ENCODE results near the gene DEPP1.

DNA sequence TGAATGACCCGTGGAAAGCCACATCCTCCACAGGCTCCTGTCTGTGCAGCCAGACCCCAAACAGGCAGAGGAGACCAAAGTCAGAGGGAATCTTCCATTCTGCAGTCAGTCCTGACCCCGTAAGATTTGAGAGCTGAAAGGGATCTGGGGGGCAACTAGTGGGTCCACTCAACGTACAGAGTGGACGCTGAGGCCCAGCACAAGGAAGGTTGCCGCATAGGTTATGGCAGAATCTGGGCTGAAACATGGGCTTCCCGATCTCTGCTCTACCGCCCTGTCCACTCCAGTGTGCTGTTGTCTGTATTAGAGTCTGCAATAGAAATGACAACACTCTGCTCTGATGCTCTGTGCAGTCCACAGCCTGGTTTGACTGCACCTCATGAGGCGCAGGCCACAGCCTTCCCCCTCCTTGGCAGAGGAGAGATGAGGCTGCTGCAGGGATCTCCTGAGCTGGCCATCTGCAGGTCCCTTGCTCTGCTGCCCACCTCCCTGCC lies 14.2 kb upstream of the DEPP1 start:
- TF ChIP-seq ZNF766 (CRISPR knock-in tag; IDR thresholded peaks at IDR 0.05; ENCODE audit: borderline replicate concordance) (no peak), RFX5 (IDR thresholded peaks at IDR 0.05; ENCODE audit: low read depth, low read length) (no peak), YY1 (IDR thresholded peaks at IDR 0.05; ENCODE audit: insufficient read depth, insufficient replicate concordance, low read depth, low read length) (no peak), RNF2 (conservative IDR thresholded peaks at IDR 0.05; ENCODE audit: low read depth) (no peak)
- TF ChIP-seq, protein P1, sequence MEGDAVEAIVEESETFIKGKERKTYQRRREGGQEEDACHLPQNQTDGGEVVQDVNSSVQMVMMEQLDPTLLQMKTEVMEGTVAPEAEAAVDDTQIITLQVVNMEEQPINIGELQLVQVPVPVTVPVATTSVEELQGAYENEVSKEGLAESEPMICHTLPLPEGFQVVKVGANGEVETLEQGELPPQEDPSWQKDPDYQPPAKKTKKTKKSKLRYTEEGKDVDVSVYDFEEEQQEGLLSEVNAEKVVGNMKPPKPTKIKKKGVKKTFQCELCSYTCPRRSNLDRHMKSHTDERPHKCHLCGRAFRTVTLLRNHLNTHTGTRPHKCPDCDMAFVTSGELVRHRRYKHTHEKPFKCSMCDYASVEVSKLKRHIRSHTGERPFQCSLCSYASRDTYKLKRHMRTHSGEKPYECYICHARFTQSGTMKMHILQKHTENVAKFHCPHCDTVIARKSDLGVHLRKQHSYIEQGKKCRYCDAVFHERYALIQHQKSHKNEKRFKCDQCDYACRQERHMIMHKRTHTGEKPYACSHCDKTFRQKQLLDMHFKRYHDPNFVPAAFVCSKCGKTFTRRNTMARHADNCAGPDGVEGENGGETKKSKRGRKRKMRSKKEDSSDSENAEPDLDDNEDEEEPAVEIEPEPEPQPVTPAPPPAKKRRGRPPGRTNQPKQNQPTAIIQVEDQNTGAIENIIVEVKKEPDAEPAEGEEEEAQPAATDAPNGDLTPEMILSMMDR (CRISPR knock-in tag; IDR thresholded peaks at IDR 0.05) = no peak
- TF ChIP-seq, protein P2, sequence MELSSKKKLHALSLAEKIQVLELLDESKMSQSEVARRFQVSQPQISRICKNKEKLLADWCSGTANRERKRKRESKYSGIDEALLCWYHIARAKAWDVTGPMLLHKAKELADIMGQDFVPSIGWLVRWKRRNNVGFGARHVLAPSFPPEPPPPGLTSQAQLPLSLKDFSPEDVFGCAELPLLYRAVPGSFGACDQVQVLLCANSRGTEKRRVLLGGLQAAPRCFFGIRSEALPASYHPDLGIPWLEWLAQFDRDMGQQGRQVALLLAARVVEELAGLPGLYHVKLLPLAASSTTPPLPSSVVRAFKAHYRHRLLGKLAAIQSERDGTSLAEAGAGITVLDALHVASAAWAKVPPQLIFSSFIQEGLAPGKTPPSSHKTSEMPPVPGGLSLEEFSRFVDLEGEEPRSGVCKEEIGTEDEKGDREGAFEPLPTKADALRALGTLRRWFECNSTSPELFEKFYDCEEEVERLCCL (CRISPR knock-in tag; IDR thresholded peaks at IDR 0.05; ENCODE audit: borderline replicate concordance) = no peak
